HG03457 (cell line): ENCODE results near the gene CNBD2.
"Not testable (repeated sequence)": the region's sequence is repeated elsewhere in the genome, so short reads cannot be mapped to it uniquely, and the experiment has no call there.

Experiments used
- ATAC-seq: cut with Tn5 transposase; IDR thresholded peaks from one replicate; pipeline ENCODE4 v1.9.1; 2021; ENCODE audit warnings: moderate number of reproducible peaks; ENCODE audit not compliant: unreplicated experiment

The CNBD2 gene

DNA sequence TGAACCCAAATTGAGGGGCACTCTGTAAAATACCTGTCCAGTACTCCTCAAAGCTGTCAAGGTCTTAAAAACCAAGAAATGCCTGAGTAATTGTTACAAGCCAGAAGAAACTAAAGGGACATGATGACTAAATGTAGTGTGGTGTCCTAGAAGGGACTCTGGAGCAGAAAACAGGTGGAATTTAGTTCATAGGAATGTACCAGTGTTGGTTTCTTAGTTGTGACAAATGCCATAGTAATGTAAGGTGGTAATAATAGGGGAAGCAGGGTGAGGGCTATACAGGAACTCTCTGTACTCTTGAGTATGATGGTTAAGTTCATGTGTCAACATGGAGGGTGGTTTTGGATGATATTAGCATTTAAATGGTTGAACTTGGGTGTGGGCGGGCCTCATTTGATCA, 92.3 kb downstream of the CNBD2 start:
- ATAC-seq, result no peak

DNA sequence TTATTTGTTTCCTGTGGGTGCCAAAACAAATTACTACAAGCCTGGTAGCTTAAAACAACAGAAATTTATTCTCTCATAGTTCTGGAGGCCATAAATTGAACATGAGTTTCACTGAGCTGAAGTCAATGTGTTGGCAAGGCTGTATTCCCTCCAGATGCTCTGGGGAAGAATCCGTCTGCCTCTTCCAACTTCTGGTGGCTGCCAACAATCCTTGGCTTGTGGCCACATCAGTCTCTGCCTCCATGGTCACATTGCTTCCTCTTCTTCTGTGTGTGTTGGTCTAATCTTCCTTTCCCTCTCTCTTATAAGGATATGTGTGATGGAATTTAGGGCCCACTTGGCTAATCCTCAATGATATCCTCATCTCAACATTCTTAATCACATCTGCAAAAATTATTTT, 93.4 kb downstream of the CNBD2 start:
- ATAC-seq, result no peak

DNA sequence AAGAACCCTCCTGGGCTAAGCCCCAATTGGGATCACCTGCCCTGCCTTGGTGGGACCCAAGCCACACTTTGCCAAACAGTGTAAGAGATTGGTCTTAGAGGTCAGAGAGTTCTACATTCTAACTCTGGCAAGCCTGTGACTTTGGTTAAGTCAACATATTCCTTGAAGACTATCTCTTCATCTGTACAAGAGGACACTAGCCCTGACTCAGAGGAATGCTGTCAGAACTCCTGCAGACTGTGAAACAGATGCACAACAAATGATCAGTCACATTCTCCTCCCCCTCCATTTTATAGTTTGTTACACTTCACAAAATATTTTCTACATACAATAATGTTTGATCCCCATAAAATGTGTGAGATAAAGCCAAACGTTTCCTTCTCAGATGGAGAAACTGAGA, 94.4 kb downstream of the CNBD2 start:
- ATAC-seq, result no peak

DNA sequence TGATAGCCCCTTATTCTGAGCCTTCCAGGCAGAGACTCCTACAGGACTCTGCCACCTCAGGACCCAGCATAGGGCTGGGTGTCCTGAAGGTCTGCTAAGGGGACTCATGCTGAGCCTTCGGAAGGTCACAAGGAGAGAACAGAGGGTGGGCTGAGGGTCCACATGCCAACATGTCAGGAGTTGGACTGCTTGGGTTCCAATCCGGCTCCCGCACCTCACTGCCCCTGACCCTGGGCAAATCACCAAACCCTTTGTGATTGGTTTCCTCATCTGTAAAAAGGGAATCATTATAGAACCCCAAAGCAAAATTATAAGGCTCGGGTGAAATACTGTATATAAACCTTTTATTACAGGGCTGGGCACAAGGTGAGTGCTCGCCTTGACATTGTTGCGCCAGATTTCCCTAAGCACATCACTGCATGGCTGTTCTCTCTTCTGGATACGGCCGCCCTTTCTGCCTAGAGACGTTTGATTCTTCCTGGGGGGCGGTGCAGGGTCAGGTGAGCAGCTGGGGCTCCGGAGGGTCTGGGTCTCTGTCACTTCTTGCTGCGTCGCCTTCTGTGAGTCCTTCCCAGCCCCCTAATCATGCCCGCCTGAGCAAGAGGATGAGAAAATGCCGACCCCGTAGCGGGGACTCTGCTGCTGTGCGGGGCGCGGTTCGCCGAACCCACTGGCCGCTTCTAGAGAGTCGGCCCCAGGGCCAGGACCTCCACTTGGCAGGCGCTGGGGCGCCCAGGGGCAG, 95.7 kb downstream of the CNBD2 start:
- no peak for ATAC-seq

DNA sequence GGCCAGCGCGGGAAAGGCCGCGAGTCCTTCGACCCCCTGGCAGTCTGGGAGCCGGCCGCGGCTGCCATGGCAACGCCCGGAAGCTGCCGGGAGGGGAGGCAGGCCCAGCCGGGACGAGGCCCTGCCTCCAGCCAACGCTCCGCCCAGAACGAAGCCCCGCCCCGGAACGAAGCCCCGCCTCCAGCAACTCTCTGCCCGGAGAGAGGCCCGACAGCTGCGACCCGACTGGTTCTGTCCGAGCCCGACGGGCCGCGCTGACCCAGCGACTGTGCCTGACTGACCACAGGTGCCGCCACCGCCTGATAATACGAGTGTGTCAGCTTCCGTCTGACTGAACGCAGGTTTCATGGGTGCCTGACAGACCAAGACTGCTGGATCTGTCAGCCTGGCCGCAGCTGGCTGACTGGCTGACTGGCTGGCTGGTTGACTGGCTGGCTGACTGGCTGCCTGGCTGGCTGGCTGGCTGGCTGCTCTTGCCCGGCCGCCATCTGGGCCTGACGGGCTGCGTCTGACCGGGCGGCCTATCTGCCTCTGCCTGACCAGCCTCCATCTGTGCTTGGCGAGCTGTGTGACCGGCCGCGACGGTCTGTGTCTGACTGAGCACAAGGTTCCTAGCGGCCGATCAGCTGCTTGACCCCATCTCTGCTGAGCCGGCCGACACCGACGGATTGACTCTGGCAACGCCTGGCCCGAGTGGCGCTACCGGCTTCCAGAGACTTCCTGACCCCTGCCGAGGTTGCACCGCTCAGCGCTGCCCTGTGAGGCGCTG, 96.5 kb downstream of the CNBD2 start:
- ATAC-seq, result peak; percentile 69

DNA sequence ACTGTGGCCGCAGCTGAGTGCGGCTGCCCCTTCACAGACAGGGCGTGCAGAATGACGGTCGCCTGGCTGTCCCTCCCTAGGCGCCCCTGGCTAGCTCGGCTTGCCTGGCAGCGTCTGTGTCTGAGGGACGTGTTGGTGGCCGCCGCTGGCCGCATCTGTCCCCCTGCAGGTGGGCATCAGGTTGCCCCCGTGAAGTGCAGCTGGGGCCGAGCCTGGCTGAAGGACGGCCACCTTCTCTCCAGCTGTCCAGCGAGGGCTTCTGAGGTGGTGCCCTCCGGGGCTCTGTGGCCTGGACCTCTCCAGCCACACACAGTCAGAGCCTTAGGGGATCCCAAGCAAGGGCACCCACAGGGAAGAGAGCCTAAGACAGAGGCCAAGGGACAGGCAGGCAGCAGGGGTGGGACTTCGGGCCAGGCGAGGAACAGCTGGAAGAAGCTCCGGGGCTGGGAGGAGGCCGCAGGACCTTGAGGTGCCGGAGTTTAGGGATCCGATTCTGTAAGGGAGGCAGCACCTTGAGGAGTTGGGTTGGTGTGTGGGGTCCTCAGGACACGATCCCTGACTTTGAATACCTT, 97.1 kb downstream of the CNBD2 start:
- no peak for ATAC-seq

DNA sequence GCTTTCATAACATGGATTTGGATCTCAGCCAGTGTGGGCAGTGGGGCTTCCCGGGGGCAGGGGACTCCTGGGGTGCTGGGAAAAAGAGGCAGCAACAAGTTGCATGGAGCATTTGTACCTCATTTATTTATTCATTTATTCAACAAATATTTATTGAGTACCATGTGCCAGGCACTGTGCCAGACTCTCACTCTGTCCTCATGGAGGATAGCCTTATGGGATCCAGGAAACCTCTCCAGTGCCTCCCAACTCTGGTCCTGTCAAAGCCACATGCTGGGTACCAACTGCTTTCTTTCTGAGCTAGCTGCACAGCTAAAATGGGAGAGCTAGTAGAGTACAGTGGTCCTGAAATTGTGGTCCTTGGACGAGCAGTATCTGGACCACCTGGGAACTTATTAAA, 98.4 kb downstream of the CNBD2 start:
- ATAC-seq, result no peak

DNA sequence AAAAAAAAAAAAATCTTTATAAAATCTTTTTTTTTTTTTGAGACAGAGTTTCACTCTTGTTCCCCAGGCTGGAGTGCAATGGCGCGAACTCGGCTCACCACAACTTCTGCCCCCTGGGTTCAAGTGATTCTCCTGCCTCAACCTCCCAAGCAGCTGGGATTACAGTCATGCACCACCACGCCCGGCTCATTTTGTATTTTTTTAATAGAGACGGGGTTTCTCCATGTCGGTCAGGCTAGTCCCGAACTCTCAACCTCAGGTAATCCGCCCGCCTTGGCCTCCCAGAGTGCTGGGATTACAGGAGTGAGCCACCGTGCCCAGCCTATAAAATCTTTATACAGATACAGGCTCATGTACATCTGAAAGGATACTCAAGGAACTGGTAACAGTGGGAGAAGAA, 100.1 kb downstream of the CNBD2 start:
- not testable (repeated sequence) for ATAC-seq

DNA sequence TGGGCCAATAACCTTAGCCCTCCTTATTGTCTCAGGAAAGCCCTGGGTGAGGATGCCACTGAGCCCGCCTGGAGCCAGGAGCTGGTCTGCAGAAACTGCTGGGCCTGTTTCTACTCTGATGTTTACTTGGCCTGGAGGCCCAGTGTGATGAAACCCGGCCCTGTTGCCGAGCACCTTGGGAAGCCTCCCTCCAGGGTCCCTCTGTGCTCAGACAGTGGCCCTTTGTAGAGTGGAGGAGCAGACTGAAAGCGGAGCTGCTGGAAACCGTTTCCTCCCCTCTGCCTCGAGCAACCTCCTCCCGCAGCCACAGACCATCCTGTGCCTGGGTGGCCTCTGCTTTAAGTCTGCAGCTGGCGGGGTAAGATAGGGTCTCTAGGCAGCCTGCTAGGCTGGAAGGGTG, 102.1 kb downstream of the CNBD2 start:
- no peak for ATAC-seq

DNA sequence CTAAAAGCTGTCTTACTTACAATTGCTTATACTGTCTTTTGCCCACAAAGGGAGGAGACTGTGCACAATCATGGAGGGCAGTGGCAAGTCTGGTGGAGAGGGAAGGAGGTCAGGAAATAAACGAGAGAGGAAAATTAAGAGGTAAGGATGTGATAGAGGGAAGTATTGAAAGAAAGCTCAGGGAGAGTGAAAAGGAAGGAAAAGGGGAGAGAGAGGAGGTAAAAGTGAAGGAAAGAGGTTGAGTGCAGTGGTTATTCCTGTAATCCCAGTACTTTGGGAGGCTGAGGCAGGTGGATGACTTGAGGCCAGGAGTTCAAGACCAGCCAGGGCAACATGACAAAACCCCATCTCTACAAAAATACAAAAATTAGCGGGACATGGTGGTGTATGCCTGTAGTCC, 103.5 kb downstream of the CNBD2 start:
- no peak for ATAC-seq

DNA sequence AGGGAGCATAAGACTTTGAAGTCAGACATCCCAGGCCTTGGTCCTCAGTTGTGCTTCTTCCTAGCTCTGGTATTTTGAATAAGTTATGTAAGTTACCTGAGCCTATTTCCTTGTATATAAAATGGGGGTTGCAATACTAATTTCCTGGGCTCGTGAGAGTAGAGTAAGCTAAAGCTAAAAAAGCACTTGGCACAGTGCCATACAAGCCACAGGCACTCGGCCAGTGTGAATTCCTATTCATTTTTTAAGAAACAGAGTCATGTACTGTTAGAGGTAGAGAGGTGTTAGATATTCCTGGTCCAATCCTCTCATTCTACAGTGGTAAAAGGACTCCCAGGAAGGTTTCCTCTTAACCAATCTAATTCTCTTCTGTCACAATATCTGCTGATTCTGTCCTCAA, 106.6 kb downstream of the CNBD2 start:
- no peak for ATAC-seq

DNA sequence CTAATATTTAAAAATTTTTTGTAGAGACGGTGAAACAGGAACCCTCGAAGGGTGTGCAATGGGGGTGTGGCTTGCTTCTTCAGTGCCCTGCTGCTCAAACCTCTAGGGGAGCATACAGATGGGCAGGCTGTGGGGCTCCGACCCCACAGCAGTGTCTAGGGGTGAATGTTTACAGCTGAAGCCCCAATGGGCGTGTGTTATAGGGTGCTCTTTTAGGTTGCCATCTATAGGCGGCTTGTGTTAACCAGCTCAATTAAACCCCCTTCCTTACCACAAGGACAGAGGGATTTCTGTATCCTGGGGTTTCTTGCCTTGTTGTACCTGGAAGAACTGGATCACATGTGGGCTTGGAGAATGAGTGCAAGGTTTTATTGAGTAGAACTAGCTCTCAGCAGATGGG, 109.4 kb downstream of the CNBD2 start:
- not testable (repeated sequence) for ATAC-seq

DNA sequence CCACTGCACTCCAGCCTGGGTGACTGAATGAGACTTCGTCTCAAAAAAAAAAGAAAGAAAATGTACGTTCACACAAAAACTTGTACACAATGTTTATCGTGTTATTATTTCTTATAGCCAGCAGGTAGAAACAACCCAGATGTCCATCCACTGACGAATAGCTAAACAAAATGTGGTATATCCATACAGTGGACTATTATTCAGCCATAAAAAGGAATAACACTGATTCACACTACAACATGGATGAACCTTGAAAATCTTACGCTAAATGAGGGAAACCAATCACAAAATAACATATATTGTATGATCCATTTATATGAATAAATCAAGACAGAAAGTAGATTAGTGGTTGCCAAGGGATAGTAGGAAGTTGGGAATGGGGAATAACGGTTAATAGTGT, 111.1 kb downstream of the CNBD2 start:
- no peak for ATAC-seq

DNA sequence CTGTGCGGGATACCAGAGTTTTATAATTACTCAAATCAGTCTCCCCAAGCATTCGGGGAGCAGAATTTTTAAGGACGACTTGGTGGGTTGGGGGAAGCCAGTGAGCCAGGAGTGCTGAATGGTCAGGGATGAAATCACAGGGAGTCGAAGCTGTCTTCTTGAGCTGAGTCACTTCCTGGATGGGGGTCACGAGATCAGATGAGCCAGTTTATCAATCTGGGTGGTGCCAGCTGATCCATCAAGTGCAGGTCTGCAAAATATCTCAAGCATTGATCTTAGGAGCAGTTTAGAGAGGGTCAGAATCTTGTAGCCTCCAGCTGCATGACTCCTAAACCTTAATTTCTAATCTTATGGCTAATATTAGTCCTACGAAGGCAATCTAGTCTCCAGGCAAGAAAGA, 111.6 kb downstream of the CNBD2 start:
- not testable (repeated sequence) for ATAC-seq
